Stimulated activated CD4-positive, alpha-beta T cell treated with anti-CD3 and anti-CD28 coated beads, Interleukin-1b, Interleukin-23, amount 100 ng/mL, for 4 hours (primary cell): ENCODE measurements around the gene KYAT1.
"Not testable (repeated sequence)": the region's sequence is repeated elsewhere in the genome, so short reads cannot be mapped to it uniquely, and the experiment has no call there.

ENCODE experiments used
- DNase-seq, 2 donors: peaks; one replicate each; pipeline ENCODE4 v3.0.0-alpha.2; 2020; ENCODE audit warnings: low read depth in 2 of 2

KYAT1 gene

GRCh38 chr9:128818839-128819715, 62.7 kb downstream of the KYAT1 start:
- DNase-seq = peak; percentile 21 to 41

- DNase-seq = peak; percentile 95 to 97
These were observed 63.5 kb downstream of the KYAT1 start, which contains the start of gene ENDOG for GRCh38 chr9:128818099-128818838. ENDOG (plus strand) TSS chr9:128818500; CDS start chr9:128818685, 185 bp downstream.

- DNase-seq = no peak
These were observed 70.9 kb downstream of the KYAT1 start for GRCh38 chr9:128810873-128811272.

GRCh38 chr9:128809831-128810230, 71.9 kb downstream of the KYAT1 start:
- DNase-seq = no peak

GRCh38 chr9:128809036-128809599, 72.6 kb downstream of the KYAT1 start:
- no peak for DNase-seq

- no peak for DNase-seq
These were observed 73.2 kb downstream of the KYAT1 start for GRCh38 chr9:128808543-128808942.

- no peak for DNase-seq
These were observed 73.9 kb downstream of the KYAT1 start for GRCh38 chr9:128807827-128808226.

- DNase-seq = no peak
These were observed 76.1 kb downstream of the KYAT1 start for GRCh38 chr9:128805661-128806060.

- DNase-seq = no peak
These were observed 79.3 kb downstream of the KYAT1 start for GRCh38 chr9:128802482-128802881.

GRCh38 chr9:128800061-128800460, 81.7 kb downstream of the KYAT1 start:
- DNase-seq = no peak

- DNase-seq = no peak
These were observed 82.9 kb downstream of the KYAT1 start for GRCh38 chr9:128798896-128799295.

- not testable (repeated sequence) for DNase-seq
These were observed 86.8 kb downstream of the KYAT1 start for GRCh38 chr9:128794961-128795360.

- no peak for DNase-seq
These were observed 88.6 kb downstream of the KYAT1 start for GRCh38 chr9:128792978-128793686.

GRCh38 chr9:128792134-128792533, 89.6 kb downstream of the KYAT1 start:
- DNase-seq = no peak

- DNase-seq = no peak
These were observed 91.2 kb downstream of the KYAT1 start for GRCh38 chr9:128790536-128790935.

- no peak for DNase-seq
These were observed 93.3 kb downstream of the KYAT1 start for GRCh38 chr9:128788445-128788844.

- DNase-seq = no peak
These were observed 94.1 kb downstream of the KYAT1 start for GRCh38 chr9:128787659-128788058.

GRCh38 chr9:128786681-128787601, 94.8 kb downstream of the KYAT1 start, which contains the start of gene TBC1D13:
TBC1D13 (plus strand) TSS chr9:128787253; CDS start chr9:128787354, 101 bp downstream.
- DNase-seq = peak; percentile 85 to 88

- DNase-seq = no peak
These were observed 96.3 kb downstream of the KYAT1 start for GRCh38 chr9:128785427-128785826.
